HFF-Myc (cell line): Measurements from ENCODE around the gene IFT88.
A peak's percentile ranks its signal among the peaks of the same experiment; 100 is the strongest.

Experiments used
- DNase-seq: peaks from one replicate; pipeline ENCODE4 v3.0.0-alpha.2; 2011; ENCODE audit warnings: low read depth; ENCODE audit errors: extremely low read depth
- H3K4me3 ChIP-seq: replicated peaks from 2 replicates; pipeline ENCODE4 v1.5.1; 2011; ENCODE audit warnings: low read depth, mild to moderate bottlenecking, control low read depth, low read length
- CTCF ChIP-seq: IDR thresholded peaks from 2 replicates; pipeline ENCODE4 v1.5.1; 2012; ENCODE audit warnings: mild to moderate bottlenecking, low read depth, low read length, control low read depth; ENCODE audit errors: missing control alignments

Gene IFT88

GRCh38 chr13:20565115-20565736 lies 1.7 kb upstream of the IFT88 start:
- no peak for DNase-seq
- no peak for TF ChIP-seq CTCF
- no peak overlapping the region for H3K4me3 ChIP-seq

GRCh38 chr13:20566468-20566897 lies 474 bp upstream of the IFT88 start:
- H3K4me3 ChIP-seq: peak overlapping the region; percentile 71
- peak; percentile 39 for DNase-seq
- no peak for TF ChIP-seq CTCF

GRCh38 chr13:20567881-20568528 lies 1.0 kb downstream of the IFT88 start:
- H3K4me3 ChIP-seq: peak overlapping the region; percentile 71
- DNase-seq: no peak
- TF ChIP-seq CTCF: no peak

- no peak for DNase-seq
- TF ChIP-seq CTCF: no peak
- no peak overlapping the region for H3K4me3 ChIP-seq
Measured at GRCh38 chr13:20570517-20570916, 3.6 kb downstream of the IFT88 start.

- no peak for TF ChIP-seq CTCF
- no peak overlapping the region for H3K4me3 ChIP-seq
- DNase-seq: no peak
Measured at GRCh38 chr13:20571676-20572075, 4.7 kb downstream of the IFT88 start.

- DNase-seq: no peak
- no peak for TF ChIP-seq CTCF
- H3K4me3 ChIP-seq: no peak overlapping the region
Measured at GRCh38 chr13:20573186-20573585, 6.2 kb downstream of the IFT88 start.
